ENCODE measurements around the gene TCF15.

TCF15 gene

DNA sequence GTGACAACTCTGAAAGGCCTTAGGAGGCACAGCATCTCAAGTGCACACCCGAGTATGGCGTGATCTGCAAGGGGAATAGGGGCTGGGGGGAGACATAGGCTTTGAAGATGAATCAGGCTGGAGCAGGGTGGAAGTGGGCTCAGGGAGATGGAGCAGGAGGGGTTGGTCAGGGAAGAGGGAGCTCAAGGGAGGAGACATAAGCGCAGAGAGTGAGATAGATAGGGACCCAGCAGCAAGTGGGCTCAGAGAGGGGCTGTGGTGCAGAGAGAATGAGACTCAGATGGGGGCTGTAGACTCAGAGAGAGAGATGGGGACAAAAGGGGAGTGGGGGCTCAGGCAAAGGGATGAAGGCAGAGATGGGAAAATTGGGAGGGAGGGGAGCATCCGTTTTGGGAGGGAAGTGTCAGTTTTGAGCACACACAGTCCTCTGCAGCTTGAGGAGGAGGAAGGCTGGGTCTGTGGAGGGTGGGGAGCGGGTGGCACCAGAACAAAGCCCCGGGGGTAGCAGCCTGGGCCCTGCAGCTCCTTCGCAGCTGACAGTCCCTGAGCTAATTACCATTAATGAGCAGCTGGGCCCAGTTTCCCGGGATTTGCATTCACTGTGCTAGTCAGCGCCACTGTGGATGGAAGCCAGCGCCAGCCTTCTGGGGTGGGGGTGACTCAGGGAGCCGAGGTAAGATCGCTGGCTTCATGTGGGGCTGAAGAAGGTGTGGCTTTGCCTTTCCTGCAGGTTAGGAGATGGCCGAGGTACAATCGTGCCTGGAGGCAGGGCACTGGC lies 24.2 kb upstream of the TCF15 start:
- no peak; the same call in 2 of the 3 replicates for ATAC-seq
- no peak for TF ChIP-seq ARNTL (CRISPR knock-in tag; IDR thresholded peaks at IDR 0.05; ENCODE audit: borderline replicate concordance, low read depth)
- TF ChIP-seq, protein P1, sequence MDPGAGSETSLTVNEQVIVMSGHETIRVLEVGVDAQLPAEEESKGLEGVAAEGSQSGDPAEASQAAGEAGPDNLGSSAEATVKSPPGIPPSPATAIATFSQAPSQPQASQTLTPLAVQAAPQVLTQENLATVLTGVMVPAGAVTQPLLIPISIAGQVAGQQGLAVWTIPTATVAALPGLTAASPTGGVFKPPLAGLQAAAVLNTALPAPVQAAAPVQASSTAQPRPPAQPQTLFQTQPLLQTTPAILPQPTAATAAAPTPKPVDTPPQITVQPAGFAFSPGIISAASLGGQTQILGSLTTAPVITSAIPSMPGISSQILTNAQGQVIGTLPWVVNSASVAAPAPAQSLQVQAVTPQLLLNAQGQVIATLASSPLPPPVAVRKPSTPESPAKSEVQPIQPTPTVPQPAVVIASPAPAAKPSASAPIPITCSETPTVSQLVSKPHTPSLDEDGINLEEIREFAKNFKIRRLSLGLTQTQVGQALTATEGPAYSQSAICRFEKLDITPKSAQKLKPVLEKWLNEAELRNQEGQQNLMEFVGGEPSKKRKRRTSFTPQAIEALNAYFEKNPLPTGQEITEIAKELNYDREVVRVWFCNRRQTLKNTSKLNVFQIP (CRISPR knock-in tag; IDR thresholded peaks at IDR 0.05; ENCODE audit: borderline replicate concordance, low read depth) = no peak
- TF ChIP-seq ESRRG (CRISPR knock-in tag; IDR thresholded peaks at IDR 0.05) = no peak
- no peak for TF ChIP-seq GLIS3 (CRISPR knock-in tag; IDR thresholded peaks at IDR 0.05)
- TF ChIP-seq TOX (CRISPR knock-in tag; IDR thresholded peaks at IDR 0.05; ENCODE audit: borderline replicate concordance) = no peak

DNA sequence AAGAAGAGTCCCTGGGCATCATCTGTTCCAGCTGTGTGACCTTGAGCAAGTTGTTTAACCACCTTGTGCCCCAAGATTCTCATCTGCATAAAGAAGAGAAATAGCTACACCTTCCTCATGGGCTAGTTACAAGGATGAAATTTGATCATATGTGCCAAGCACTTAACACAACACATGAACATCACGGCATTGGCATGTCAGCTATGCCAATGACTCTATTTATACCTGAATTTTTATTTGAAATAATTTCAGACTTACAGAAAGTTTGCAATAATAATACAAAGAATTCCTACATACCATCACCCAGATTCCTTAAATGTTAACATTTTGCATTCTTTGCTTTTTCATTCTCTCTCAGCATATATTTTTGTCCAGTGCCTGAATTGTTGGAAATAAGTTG lies 21.0 kb upstream of the TCF15 start:
- TF ChIP-seq ZNF8 (CRISPR knock-in tag; IDR thresholded peaks at IDR 0.05) (no peak), TOX (CRISPR knock-in tag; IDR thresholded peaks at IDR 0.05; ENCODE audit: borderline replicate concordance) (no peak), ESRRG (CRISPR knock-in tag; IDR thresholded peaks at IDR 0.05) (no peak), ISL1 (CRISPR knock-in tag; IDR thresholded peaks at IDR 0.05) (no peak), ZC3H10 (CRISPR knock-in tag; IDR thresholded peaks at IDR 0.05) (no peak), TCF4 (CRISPR knock-in tag; IDR thresholded peaks at IDR 0.05; ENCODE audit: borderline replicate concordance) (no peak), ZFP30 (CRISPR knock-in tag; IDR thresholded peaks at IDR 0.05) (no peak), BACH2 (CRISPR knock-in tag; IDR thresholded peaks at IDR 0.05; ENCODE audit: borderline replicate concordance) (no peak), ARNTL (CRISPR knock-in tag; IDR thresholded peaks at IDR 0.05; ENCODE audit: borderline replicate concordance, low read depth) (no peak), SNAI2 (CRISPR knock-in tag; IDR thresholded peaks at IDR 0.05) (no peak), PPARA (CRISPR knock-in tag; IDR thresholded peaks at IDR 0.05; ENCODE audit: borderline replicate concordance) (no peak)
- TF ChIP-seq, protein P2, sequence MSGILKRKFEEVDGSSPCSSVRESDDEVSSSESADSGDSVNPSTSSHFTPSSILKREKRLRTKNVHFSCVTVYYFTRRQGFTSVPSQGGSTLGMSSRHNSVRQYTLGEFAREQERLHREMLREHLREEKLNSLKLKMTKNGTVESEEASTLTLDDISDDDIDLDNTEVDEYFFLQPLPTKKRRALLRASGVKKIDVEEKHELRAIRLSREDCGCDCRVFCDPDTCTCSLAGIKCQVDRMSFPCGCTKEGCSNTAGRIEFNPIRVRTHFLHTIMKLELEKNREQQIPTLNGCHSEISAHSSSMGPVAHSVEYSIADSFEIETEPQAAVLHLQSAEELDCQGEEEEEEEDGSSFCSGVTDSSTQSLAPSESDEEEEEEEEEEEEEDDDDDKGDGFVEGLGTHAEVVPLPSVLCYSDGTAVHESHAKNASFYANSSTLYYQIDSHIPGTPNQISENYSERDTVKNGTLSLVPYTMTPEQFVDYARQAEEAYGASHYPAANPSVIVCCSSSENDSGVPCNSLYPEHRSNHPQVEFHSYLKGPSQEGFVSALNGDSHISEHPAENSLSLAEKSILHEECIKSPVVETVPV (CRISPR knock-in tag; IDR thresholded peaks at IDR 0.05) = no peak
- ATAC-seq = no peak

GRCh38 chr20:626579-626978 lies 16.5 kb upstream of the TCF15 start:
- ATAC-seq = no peak

DNA sequence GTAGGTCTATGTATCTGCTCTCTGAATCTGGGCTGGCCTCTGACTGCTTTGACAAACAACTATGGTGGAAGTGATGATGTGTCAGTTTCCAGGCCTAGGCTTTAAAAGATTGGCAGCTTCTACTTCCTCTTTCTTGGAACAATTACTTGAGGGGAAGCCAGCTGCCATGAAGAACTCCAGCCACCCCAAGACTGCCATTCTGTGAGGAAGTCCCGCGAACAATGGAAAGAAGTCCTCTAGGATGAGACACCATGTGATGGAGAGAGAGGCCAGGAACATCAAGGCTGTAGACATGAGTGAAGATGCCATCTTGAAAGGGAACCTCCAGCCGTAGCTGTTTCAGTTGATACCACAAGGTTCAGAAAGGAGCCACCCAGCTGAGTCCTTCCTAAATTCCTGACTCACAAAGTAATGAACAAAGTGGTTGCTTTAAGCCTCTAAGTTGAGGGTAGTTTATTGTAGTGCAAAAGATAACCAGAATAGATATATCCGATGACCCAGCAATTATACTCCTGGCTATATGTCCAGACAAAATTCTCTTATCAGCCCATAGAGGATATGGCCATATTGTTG lies 15.3 kb upstream of the TCF15 start:
- ATAC-seq = no peak
- TF ChIP-seq, protein P3, sequence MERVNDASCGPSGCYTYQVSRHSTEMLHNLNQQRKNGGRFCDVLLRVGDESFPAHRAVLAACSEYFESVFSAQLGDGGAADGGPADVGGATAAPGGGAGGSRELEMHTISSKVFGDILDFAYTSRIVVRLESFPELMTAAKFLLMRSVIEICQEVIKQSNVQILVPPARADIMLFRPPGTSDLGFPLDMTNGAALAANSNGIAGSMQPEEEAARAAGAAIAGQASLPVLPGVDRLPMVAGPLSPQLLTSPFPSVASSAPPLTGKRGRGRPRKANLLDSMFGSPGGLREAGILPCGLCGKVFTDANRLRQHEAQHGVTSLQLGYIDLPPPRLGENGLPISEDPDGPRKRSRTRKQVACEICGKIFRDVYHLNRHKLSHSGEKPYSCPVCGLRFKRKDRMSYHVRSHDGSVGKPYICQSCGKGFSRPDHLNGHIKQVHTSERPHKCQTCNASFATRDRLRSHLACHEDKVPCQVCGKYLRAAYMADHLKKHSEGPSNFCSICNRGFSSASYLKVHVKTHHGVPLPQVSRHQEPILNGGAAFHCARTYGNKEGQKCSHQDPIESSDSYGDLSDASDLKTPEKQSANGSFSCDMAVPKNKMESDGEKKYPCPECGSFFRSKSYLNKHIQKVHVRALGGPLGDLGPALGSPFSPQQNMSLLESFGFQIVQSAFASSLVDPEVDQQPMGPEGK (CRISPR knock-in tag; IDR thresholded peaks at IDR 0.05; ENCODE audit: borderline replicate concordance) = no peak
- no peak for TF ChIP-seq PPARA (CRISPR knock-in tag; IDR thresholded peaks at IDR 0.05; ENCODE audit: borderline replicate concordance)
- no peak for TF ChIP-seq ZC3H10 (CRISPR knock-in tag; IDR thresholded peaks at IDR 0.05)
- no peak for TF ChIP-seq ISL1 (CRISPR knock-in tag; IDR thresholded peaks at IDR 0.05)
- no peak for TF ChIP-seq ZNF70 (CRISPR knock-in tag; IDR thresholded peaks at IDR 0.05)
- TF ChIP-seq ARNTL (CRISPR knock-in tag; IDR thresholded peaks at IDR 0.05; ENCODE audit: borderline replicate concordance, low read depth) = no peak
- TF ChIP-seq, protein P2 (CRISPR knock-in tag; IDR thresholded peaks at IDR 0.05) = no peak
- TF ChIP-seq, protein P1 (CRISPR knock-in tag; IDR thresholded peaks at IDR 0.05; ENCODE audit: borderline replicate concordance, low read depth) = no peak
- TF ChIP-seq ZNF8 (CRISPR knock-in tag; IDR thresholded peaks at IDR 0.05) = no peak
- TF ChIP-seq TCF4 (CRISPR knock-in tag; IDR thresholded peaks at IDR 0.05; ENCODE audit: borderline replicate concordance) = no peak

More at GRCh38 chr20:626579-626978, 16.5 kb upstream of the TCF15 start:
- no peak for TF ChIP-seq ZFP3 (CRISPR knock-in tag; IDR thresholded peaks at IDR 0.05)
- TF ChIP-seq ZNF565 (CRISPR knock-in tag; conservative IDR thresholded peaks at IDR 0.05; ENCODE audit: low read depth) = no peak
- no peak for TF ChIP-seq OSR1 (CRISPR knock-in tag; IDR thresholded peaks at IDR 0.05)
- TF ChIP-seq, protein P2 (CRISPR knock-in tag; IDR thresholded peaks at IDR 0.05) = no peak
- no peak for TF ChIP-seq ARNTL (CRISPR knock-in tag; IDR thresholded peaks at IDR 0.05; ENCODE audit: borderline replicate concordance, low read depth)
- no peak for TF ChIP-seq TCF4 (CRISPR knock-in tag; IDR thresholded peaks at IDR 0.05; ENCODE audit: borderline replicate concordance)
- no peak for TF ChIP-seq SNAI2 (CRISPR knock-in tag; IDR thresholded peaks at IDR 0.05)
- TF ChIP-seq GLIS3 (CRISPR knock-in tag; IDR thresholded peaks at IDR 0.05) = no peak

Measured in SK-N-SH treated with all-trans-retinoic acid at 6 μM for 48 hours (cell line).